Stimulated activated CD8-positive, alpha-beta memory T cell treated with anti-CD3 and anti-CD28 coated beads, Interleukin-12 subunit alpha, Interleukin-12 subunit beta, amount 100 ng/mL, for 24 hours (primary cell): ENCODE measurements around the gene CATSPER1.
"Not testable (repeated sequence)": the region's sequence is repeated elsewhere in the genome, so short reads cannot be mapped to it uniquely, and the experiment has no call there.

Experiments used
- DNase-seq: peaks from one replicate; pipeline ENCODE4 v3.0.0-alpha.2; 2020; ENCODE audit errors: extremely low read depth

Gene CATSPER1

GRCh38 chr11:66020618-66021357 lies 5.5 kb downstream of the CATSPER1 start:
- no peak for DNase-seq

GRCh38 chr11:66020212-66020611 lies 6.1 kb downstream of the CATSPER1 start:
- DNase-seq, result no peak

GRCh38 chr11:66017321-66017720 lies 9.0 kb downstream of the CATSPER1 start:
- no peak for DNase-seq

GRCh38 chr11:66016793-66017177 lies 9.5 kb downstream of the CATSPER1 start:
- DNase-seq, result no peak

GRCh38 chr11:66015936-66016792 lies 10.1 kb downstream of the CATSPER1 start:
- no peak for DNase-seq

GRCh38 chr11:66015454-66015881 lies 10.8 kb downstream of the CATSPER1 start:
- DNase-seq, result no peak

GRCh38 chr11:66014804-66015453 lies 11.3 kb downstream of the CATSPER1 start:
- no peak for DNase-seq

- DNase-seq, result no peak
These were observed 12.5 kb downstream of the CATSPER1 start for GRCh38 chr11:66013762-66014100.

GRCh38 chr11:66012946-66013761 lies 13.1 kb downstream of the CATSPER1 start:
- DNase-seq, result no peak

GRCh38 chr11:66012371-66012945 lies 13.8 kb downstream of the CATSPER1 start:
- DNase-seq, result no peak

GRCh38 chr11:66011785-66012303 lies 14.4 kb downstream of the CATSPER1 start, which contains the start of gene CST6:
Gene CST6, plus strand, starts transcription at chr11:66012008. Its CDS starts 37 bp downstream, at chr11:66012045.
- DNase-seq, result no peak

GRCh38 chr11:66011239-66011784 lies 15.0 kb downstream of the CATSPER1 start:
- no peak for DNase-seq

- not testable (repeated sequence) for DNase-seq
These were observed 16.2 kb downstream of the CATSPER1 start for GRCh38 chr11:66010036-66010435.

GRCh38 chr11:66008468-66009101 lies 17.7 kb downstream of the CATSPER1 start:
- DNase-seq, result no peak

GRCh38 chr11:66008095-66008467 lies 18.2 kb downstream of the CATSPER1 start:
- no peak for DNase-seq

GRCh38 chr11:66007201-66007634 lies 19.1 kb downstream of the CATSPER1 start:
- no peak for DNase-seq

- no peak for DNase-seq
These were observed 19.4 kb downstream of the CATSPER1 start for GRCh38 chr11:66006891-66007176.

- no peak for DNase-seq
These were observed 20.0 kb downstream of the CATSPER1 start for GRCh38 chr11:66006134-66006890.

GRCh38 chr11:66004186-66004585 lies 22.1 kb downstream of the CATSPER1 start:
- no peak for DNase-seq

- no peak for DNase-seq
These were observed 23.0 kb downstream of the CATSPER1 start for GRCh38 chr11:66003291-66003690.
